ENCODE results near the gene STAT5A.
A peak's percentile ranks its signal among the peaks of the same experiment; 100 is the strongest.
"Not testable (repeated sequence)": the region's sequence is repeated elsewhere in the genome, so short reads cannot be mapped to it uniquely, and the experiment has no call there.

The STAT5A gene

GRCh38 chr17:42243493-42243982, 44.8 kb upstream of the STAT5A start:
- no peaks in the 10 kb centered on the region; a peak in 1 of 3 replicates for H3K36me3 ChIP-seq (ENCODE audit: control insufficient read depth in 2 of 2, insufficient read depth in 1 of 2, low read length in 2 of 2)
- no peaks in the 10 kb centered on the region for H3K9me3 ChIP-seq (ENCODE audit: control insufficient read depth, insufficient read depth, low read depth, low read length)
- H3K4me1 ChIP-seq (ENCODE audit: control insufficient read depth, insufficient read depth, low read length), result peaks cover 3% of the 10 kb centered on the region; the same call in 1 of the 2 replicates
- no peak overlapping the region for H3K4me3 ChIP-seq (ENCODE audit: low read depth, low read length)
- POLR2A ChIA-PET, result no interaction called here
- TF ChIP-seq ZNF639 (tag by site-specific recombination; IDR thresholded peaks at IDR 0.05) (no peak), ZFHX2 (tag by site-specific recombination; conservative IDR thresholded peaks at IDR 0.05) (no peak), ZNF146 (tag by site-specific recombination; IDR thresholded peaks at IDR 0.05) (no peak), PRDM1 (tag by site-specific recombination; IDR thresholded peaks at IDR 0.05) (peak; percentile 95), ZBTB44 (tag by site-specific recombination; IDR thresholded peaks at IDR 0.05) (peak; percentile 56; the same call in 1 of the 2 replicates), SETDB1 (IDR thresholded peaks at IDR 0.05; ENCODE audit: insufficient read length, low read length) (no peak), ZFP69B (tag by site-specific recombination; IDR thresholded peaks at IDR 0.05) (no peak), ELK4 (IDR thresholded peaks at IDR 0.05; ENCODE audit: borderline replicate concordance, low read depth, low read length) (no peak), ZNF792 (tag by site-specific recombination; IDR thresholded peaks at IDR 0.05) (no peak), ZNF341 (tag by site-specific recombination; IDR thresholded peaks at IDR 0.05; ENCODE audit: low read depth) (0 out of 2 replicates have a peak, but pooled peaks have one; percentile 15), ZNF76 (tag by site-specific recombination; IDR thresholded peaks at IDR 0.05; ENCODE audit: borderline replicate concordance, low read depth) (no peak), ZNF449 (tag by site-specific recombination; IDR thresholded peaks at IDR 0.05) (0 out of 2 replicates have a peak, but pooled peaks have one; percentile 27), IKZF3 (tag by site-specific recombination; IDR thresholded peaks at IDR 0.05) (peak; percentile 47; the same call in 1 of the 2 replicates)
- CTCF ChIA-PET, result interaction anchor here (0.7 to 3.1 kb wide), 3 partner anchors 8 to 838 kb away, joined by 3 to 18 read pairs (median 3); no protein-coding TSS in a partner anchor
- no peak overlapping the region for H3K27ac ChIP-seq (ENCODE audit: extremely low read depth, low read depth, low read length)

- CTCF ChIA-PET, result interaction anchor here (0.6 to 3.1 kb wide), 5 partner anchors 8 to 838 kb away, joined by 3 to 18 read pairs (median 3); no protein-coding TSS in a partner anchor
- POLR2A ChIA-PET, result interaction anchor here (0.6 kb wide), 1 partner anchor 50 kb away, joined by 4 read pairs; no protein-coding TSS in a partner anchor
- H3K36me3 ChIP-seq (ENCODE audit: control insufficient read depth in 2 of 2, insufficient read depth in 1 of 2, low read length in 2 of 2); H3K27ac ChIP-seq (ENCODE audit: extremely low read depth, low read depth, low read length); H3K4me1 ChIP-seq (ENCODE audit: control insufficient read depth, insufficient read depth, low read length); H3K9me3 ChIP-seq (ENCODE audit: control insufficient read depth, insufficient read depth, low read depth, low read length); H3K4me3 ChIP-seq (ENCODE audit: low read depth, low read length): not testable (repeated sequence)
- 0 out of 2 replicates have a peak, but pooled peaks have one; percentile 28 for TF ChIP-seq ZNF362 (tag by site-specific recombination; IDR thresholded peaks at IDR 0.05)
- TF ChIP-seq ZNF121 (tag by site-specific recombination; IDR thresholded peaks at IDR 0.05), result peak; percentile 89
These were observed 44.2 kb upstream of the STAT5A start for GRCh38 chr17:42244116-42244515.

GRCh38 chr17:42245183-42245582, 43.1 kb upstream of the STAT5A start:
- H3K27ac ChIP-seq (ENCODE audit: extremely low read depth, low read depth, low read length); H3K36me3 ChIP-seq (ENCODE audit: control insufficient read depth in 2 of 2, insufficient read depth in 1 of 2, low read length in 2 of 2); H3K4me3 ChIP-seq (ENCODE audit: low read depth, low read length); POLR2A ChIA-PET; H3K4me1 ChIP-seq (ENCODE audit: control insufficient read depth, insufficient read depth, low read length); H3K9me3 ChIP-seq (ENCODE audit: control insufficient read depth, insufficient read depth, low read depth, low read length): not testable (repeated sequence)
- CTCF ChIA-PET, result interaction anchor here (0.9 to 3.1 kb wide), 2 partner anchors 23 to 48 kb away, joined by 3 to 18 read pairs; no protein-coding TSS in a partner anchor
